ENCODE data around the gene SIGLEC14.
"Not testable (repeated sequence)": the region's sequence is repeated elsewhere in the genome, so short reads cannot be mapped to it uniquely, and the experiment has no call there.

The SIGLEC14 gene

GRCh38 chr19:51646730-51647129, at the start of gene SIGLEC14:
SIGLEC14 (minus strand) TSS chr19:51646825; CDS start chr19:51646759, 66 bp downstream.
- ATAC-seq, result not testable (repeated sequence)

- ATAC-seq, result no peak
These were observed 49.2 kb upstream of the SIGLEC14 start for GRCh38 chr19:51695702-51696315.

GRCh38 chr19:51695088-51695487, 48.5 kb upstream of the SIGLEC14 start:
- ATAC-seq, result no peak

DNA sequence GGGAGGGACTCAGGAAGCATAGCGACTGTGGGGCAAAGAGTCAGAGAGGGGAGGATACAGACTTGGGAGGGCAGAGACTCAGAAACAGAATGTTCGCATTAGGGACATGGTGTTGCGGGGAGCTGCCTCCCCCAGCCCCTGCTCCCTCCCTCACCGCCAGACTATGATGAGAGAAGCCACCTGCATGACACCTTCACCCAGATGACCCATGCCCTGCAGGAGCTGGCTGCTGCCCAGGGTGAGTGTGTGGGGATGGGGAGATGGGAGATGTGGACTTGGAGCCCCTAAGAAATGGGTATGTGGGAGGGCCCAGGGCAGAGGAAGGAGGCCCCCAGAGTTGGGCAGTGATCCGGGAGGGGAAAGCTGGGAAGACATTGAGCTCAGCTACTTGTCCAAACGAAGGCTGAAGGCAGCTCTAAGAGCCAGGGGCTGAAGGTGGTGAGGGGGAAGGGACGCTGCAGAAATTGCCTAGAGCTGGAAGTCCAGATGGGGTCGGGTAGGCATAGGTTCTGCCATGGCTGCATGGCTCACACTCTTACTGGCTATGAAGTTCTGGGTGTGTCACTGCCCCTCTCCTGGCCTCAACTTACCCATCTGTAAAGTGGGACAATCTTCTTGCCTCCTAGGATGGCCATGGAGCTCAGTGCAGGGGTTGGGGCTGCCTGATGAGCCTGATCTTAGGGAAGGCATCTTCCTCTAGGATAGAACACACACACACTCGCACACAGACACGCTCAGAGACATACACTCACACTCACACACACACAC, 47.9 kb upstream of the SIGLEC14 start:
- ATAC-seq, result no peak

GRCh38 chr19:51693819-51694218, 47.2 kb upstream of the SIGLEC14 start:
- ATAC-seq, result no peak

- no peak for ATAC-seq
These were observed 46.6 kb upstream of the SIGLEC14 start, which contains the start of gene SPACA6 for GRCh38 chr19:51693260-51693659. SPACA6 (plus strand) TSS chr19:51693330; CDS start chr19:51693527, 197 bp downstream.

GRCh38 chr19:51692468-51692867, 45.8 kb upstream of the SIGLEC14 start:
- ATAC-seq, result no peak

GRCh38 chr19:51691584-51692428, 45.2 kb upstream of the SIGLEC14 start:
- ATAC-seq, result no peak

- ATAC-seq, result no peak
These were observed 44.5 kb upstream of the SIGLEC14 start for GRCh38 chr19:51691074-51691583.

DNA sequence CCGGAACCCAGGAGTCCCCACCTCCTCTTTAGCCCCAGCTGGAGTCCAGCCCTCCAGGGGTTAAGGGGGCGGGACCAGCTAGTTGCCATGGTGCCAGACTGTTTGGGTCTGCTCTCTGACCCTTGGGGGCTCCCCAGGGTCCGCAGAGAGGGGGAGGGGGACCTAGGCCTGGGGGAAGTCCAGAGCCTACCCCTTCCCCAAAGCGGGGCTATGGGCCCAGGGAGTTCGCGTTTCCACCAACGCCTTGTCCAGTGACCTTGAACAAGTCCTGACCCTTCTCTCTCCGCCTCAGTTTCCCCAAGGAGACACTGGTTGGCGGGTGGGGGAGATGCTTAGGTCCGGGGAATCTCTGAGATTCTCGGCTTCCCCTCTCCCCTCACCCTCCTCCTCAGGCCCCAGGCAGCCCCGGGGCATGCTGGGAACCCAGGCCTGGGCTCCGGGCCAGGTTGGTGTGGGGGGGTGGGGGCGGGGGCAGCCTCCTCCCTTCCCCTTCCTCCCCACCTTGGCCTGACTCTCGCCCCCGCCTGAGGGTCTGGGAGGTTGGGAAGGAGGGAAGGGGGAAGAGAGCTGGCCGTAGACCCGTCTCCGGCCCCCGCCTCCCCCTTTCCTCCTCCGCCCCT, 43.9 kb upstream of the SIGLEC14 start:
- peak; percentile 76 to 79 for ATAC-seq

GRCh38 chr19:51689751-51690453, 43.3 kb upstream of the SIGLEC14 start:
- ATAC-seq, result no peak

- no peak for ATAC-seq
These were observed 42.3 kb upstream of the SIGLEC14 start for GRCh38 chr19:51688671-51689571.

DNA sequence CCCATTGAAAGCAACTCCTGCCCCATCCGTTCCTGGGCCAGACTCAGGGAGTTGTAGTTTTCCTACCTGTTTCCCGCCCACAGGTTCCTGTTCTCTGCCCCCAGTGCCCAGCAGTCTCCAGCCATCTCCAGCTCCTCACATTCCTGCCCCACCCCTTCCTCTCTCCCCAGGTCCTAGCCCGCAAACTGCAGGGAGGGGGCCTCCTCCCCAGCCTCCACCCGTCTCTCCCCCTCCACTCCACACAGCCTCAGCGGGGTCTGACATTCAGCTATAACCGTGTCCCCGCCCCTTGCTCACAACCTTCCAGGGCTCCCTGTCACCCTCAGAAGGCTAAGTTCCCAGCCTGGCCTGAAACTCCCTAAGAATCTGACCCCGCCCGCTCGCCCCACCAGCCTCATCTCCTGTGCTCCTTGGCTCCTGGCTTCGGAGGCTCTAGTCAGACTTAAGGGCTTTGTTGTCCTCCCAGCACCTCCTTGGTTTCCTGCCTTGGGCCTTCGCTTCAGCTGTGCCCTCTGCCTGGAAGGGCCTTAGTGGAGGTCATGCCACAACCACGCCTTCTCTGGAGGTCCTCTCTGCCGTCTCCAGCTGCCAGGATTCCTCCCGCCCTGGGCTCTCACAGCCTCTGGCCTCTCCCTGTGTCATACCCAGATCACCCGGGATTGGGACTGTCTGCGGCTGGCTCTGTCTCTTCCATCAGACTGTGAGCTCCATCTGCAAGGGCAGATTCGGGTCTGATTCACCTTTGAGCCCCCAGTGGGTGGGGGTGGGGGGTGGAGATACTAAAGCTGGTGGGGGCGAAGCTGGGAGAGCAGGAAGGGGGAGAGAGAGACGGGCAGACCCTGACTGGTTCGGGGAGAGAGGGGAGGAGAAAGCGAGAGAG, 41.4 kb upstream of the SIGLEC14 start:
- ATAC-seq, result no peak

GRCh38 chr19:51686171-51686570, 39.5 kb upstream of the SIGLEC14 start:
- no peak for ATAC-seq

DNA sequence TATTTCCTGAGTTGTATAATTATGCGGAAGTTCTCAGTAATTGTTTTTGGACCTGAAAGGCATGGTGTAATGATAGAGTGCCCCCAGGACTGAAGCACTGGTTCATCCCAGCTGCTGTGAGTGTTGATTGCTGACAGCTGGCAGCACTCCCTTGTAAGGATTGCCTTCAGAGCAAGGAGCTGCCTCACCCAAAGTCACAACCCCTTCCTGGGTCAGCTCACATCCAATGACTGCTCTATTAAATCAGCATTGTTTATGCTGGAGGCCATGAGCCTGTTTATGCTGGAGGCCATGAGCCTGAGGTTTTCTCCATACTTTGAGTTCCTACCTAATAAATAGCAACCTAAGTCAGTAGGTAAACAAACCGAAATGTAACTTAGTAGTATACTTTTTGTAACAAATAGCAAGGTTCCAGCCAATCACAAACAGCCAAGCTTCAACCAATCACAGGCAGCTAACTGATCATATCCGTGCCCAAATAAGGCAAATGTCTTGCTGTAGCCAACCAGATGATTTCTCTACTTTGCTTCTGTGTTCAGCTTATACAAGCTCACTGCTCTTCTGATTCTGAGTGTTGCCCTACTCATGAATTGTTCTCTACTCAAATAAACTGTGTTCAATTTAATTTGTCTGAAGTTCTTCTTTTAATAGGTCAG, 34.8 kb upstream of the SIGLEC14 start:
- no peak for ATAC-seq

- no peak for ATAC-seq
These were observed 33.8 kb upstream of the SIGLEC14 start for GRCh38 chr19:51680474-51680873.

DNA sequence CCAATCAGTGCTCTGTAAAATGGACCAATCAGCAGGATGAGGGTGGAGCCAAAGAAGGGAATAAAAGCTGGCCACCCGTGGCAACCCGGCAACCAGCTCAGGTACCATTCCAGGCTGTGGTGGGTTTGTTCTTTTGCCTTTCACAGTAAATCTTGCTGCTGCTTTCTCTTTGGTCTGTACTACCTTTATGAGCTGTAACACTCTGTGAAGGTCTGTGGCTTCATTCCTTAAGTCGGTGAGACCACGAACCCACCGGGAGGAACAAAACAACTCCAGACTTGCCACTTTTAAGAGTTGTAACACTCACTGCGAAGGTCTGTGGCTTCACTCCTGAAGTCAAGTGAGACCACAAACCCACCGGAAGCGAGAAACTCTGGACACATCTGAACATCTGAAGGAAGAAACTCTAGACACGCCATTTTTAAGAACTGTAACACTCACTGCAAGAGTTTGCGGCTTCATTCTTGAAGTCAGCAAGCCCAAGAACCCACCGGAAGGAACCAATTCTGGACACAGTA, 30.0 kb upstream of the SIGLEC14 start:
- peak; percentile 25 to 48 for ATAC-seq

- not testable (repeated sequence) for ATAC-seq
These were observed 29.4 kb upstream of the SIGLEC14 start for GRCh38 chr19:51675911-51676565.

All from activated CD4-positive, CD25-positive, alpha-beta regulatory T cell treated with anti-CD3 and anti-CD28 coated beads, Interleukin-2, amount 50 U/mL, for 24 hours (primary cell).